Testis (tissue), 3 donors: Measurements from ENCODE around the gene NMT1. TPM values are rescaled to one million over a fixed set of nuclear protein-coding genes. Genes with fewer than 3 reads are reported as not detected.

Experiments used
- DNase-seq: peaks from one replicate; pipeline ENCODE4 v3.0.0-alpha.2; 2019
- H3K27ac ChIP-seq, 2 donors: fragments of 200-600 bp; sonication (generic); one replicate each; pipeline ENCODE4 v1.5.1; 2019
- H3K27me3 ChIP-seq: fragments of 200-600 bp; sonication (generic); one replicate; pipeline ENCODE4 v1.5.1; 2019
- H3K36me3 ChIP-seq: fragments of 200-600 bp; sonication (generic); one replicate; pipeline ENCODE4 v1.5.1; 2017; ENCODE audit warnings: low read depth; ENCODE audit errors: missing control alignments
- H3K4me1 ChIP-seq: fragments of 200-600 bp; sonication (generic); one replicate; pipeline ENCODE4 v1.5.1; 2019
- H3K4me3 ChIP-seq, 2 donors: fragments of 200-600 bp; sonication (generic); one replicate each; pipeline ENCODE4 v1.5.1; 2017 to 2019
- H3K9me3 ChIP-seq: fragments of 200-600 bp; sonication (generic); one replicate; pipeline ENCODE4 v1.5.1; 2017
- CTCF ChIP-seq, 3 experiments: fragments of 450-650 bp in 2 of 3; fragments of 200-600 bp in 1 of 3; sonication (generic) in 1 of 3; IDR thresholded peaks; one replicate each; pipeline ENCODE4 v1.5.1; 2016 to 2019; ENCODE audit warnings: antibody characterized with exemption in 3 of 3, mild to moderate bottlenecking in 2 of 3, moderate library complexity in 1 of 3
- POLR2A ChIP-seq: fragments of 450-650 bp; IDR thresholded peaks from one replicate; pipeline ENCODE4 v1.6.1; 2017; ENCODE audit warnings: antibody characterized with exemption, mild to moderate bottlenecking, moderate library complexity
- WGBS, 2 donors: methylation state at CpG; one replicate each; pipeline ENCODE4 v1.1.5; 2018; 5-methylcytosine and 5-hydroxymethylcytosine counted together
- intact Hi-C: fragments of 100-400 bp; cut with DNase I; formaldehyde crosslinking; loops from one replicate; pipeline ENCODE4 v1.15.1; 2023; ENCODE audit warnings: low total_unique reads
- polyA plus RNA-seq: library from polyadenylated mRNA; stranded (reverse); fragments of 350-450 nt; fragmentation: Illumina TruSeq; extraction: RNeasy Lipid Tissue Mini Kit (QIAGEN cat#74804); gene quantifications from one replicate; pipeline ENCODE4 v1.2.3, GENCODE V29; 2014; ENCODE audit warnings: low read depth, low replicate concordance; ENCODE audit not compliant: insufficient read depth
- total RNA-seq, 2 donors: library from RNA; depleted of rRNA; stranded (reverse); fragments of >200 nt; gene quantifications; one replicate each; pipeline ENCODE4 v1.2.3, GENCODE V29; 2016

NMT1 gene
- total and polyA plus RNA-seq, 3 donors from 2014 or later, result 76.1 to 143 (median 79.0) TPM

- intact Hi-C loops, result no loop called here
- no peak overlapping the region for H3K4me3 ChIP-seq
- DNase-seq, result no peak
- H3K4me1 ChIP-seq, result peaks cover 26% of the 10 kb centered on the region
- 89 to 92% methylated on average over 11 of the region's 11 CpGs for WGBS, 2 donors
- peak overlapping the region; percentile 24 to 83 for H3K27ac ChIP-seq
- no peaks in the 10 kb centered on the region for H3K27me3 ChIP-seq
- H3K9me3 ChIP-seq, result no peaks in the 10 kb centered on the region
- TF ChIP-seq CTCF (IDR thresholded peaks at IDR 0.05) (no peak), POLR2A (no peak)
- H3K36me3 ChIP-seq, result no peaks in the 10 kb centered on the region
Observed at GRCh38 chr17:45091778-45092425, 30.8 kb downstream of the NMT1 start.

- no peak overlapping the region for H3K4me3 ChIP-seq
- TF ChIP-seq POLR2A (no peak), CTCF (IDR thresholded peaks at IDR 0.05) (no peak)
- 38 to 44% methylated on average over 3 to 6 of the region's 6 CpGs for WGBS, 2 donors
- peaks cover 26% of the 10 kb centered on the region for H3K4me1 ChIP-seq
- DNase-seq, result peak; percentile 80
- peak overlapping the region; percentile 40 to 83 for H3K27ac ChIP-seq
- intact Hi-C loops, result no loop called here
- H3K9me3 ChIP-seq, result no peaks in the 10 kb centered on the region
- H3K27me3 ChIP-seq, result no peaks in the 10 kb centered on the region
- no peaks in the 10 kb centered on the region for H3K36me3 ChIP-seq
Observed at GRCh38 chr17:45092911-45093430, 31.9 kb downstream of the NMT1 start.

- DNase-seq, result peak; percentile 62
- intact Hi-C loops, result no loop called here
- TF ChIP-seq CTCF (IDR thresholded peaks at IDR 0.05) (no peak), POLR2A (no peak)
- Histone ChIP-seq H3K36me3 (no peaks in the 10 kb centered on the region), H3K4me3 (no peak overlapping the region), H3K27me3 (no peaks in the 10 kb centered on the region), H3K4me1 (peaks cover 26% of the 10 kb centered on the region), H3K9me3 (no peaks in the 10 kb centered on the region), H3K27ac (peak overlapping the region; percentile 40 to 83)
- WGBS, 2 donors, result 27 to 60% methylated on average over 8 to 13 of the region's 13 CpGs
Observed at GRCh38 chr17:45093444-45094110, 32.5 kb downstream of the NMT1 start.

- no peak for DNase-seq
- Histone ChIP-seq H3K27me3 (no peaks in the 10 kb centered on the region), H3K36me3 (no peaks in the 10 kb centered on the region), H3K9me3 (no peaks in the 10 kb centered on the region), H3K4me3 (no peak overlapping the region), H3K4me1 (peaks cover 21% of the 10 kb centered on the region), H3K27ac (no peak overlapping the region)
- no peak for TF ChIP-seq POLR2A
- TF ChIP-seq CTCF (IDR thresholded peaks at IDR 0.05), result peak; percentile 38 to 44 (median 42)
- WGBS, 2 donors, result 55 to 61% methylated on average over 3 of the region's 3 CpGs
- intact Hi-C loops, result no loop called here
Observed at GRCh38 chr17:45096141-45096540, 35.0 kb downstream of the NMT1 start.
